NCI-H345 (cell line): ENCODE data around the gene GLI1.

Experiments
- DNase-seq: peaks from one replicate; lab custom pipeline; 2025; lab: John Stamatoyannopoulos, UW

GLI1 gene

DNA sequence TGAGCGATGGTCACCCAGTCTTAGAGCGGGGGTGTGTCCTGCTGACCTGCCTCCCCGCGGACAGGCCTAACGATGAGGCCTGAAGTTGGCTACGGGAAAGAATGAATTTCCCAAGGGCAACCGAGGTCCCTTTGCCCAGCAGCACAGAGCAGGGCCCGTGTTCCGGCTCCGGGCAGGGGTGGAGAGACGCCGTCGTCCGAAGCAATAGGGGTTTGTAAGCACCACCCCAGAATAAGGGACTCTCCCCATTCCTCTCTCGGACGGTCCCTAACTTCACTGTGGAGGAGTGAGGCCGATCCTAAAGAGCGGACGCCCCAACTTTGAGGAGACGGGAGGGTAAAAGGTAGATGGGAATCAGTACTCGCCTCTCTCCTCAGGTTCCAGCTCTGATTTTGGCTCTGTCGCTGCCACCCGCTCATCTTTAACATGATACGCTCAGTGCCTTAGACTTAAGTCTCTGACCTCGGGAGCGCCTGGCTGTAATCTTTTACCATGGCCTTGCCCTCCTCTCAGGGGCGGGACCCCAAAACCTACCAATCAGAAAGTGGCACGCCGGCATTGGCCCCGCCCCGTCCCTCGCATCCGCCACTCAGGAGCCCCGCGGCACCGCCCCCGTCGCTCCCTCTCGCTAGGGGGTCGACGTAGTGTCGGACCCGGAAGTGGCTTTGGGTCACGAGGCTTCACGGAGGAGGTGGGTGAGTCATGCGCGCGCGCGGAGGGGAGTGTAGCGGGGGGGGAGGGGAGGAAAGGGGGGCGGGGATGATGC is 60.7 kb downstream of the GLI1 start, which contains the start of gene DDIT3:
TSS of gene DDIT3 (minus strand) at position 462 of the 766 bp plus-strand sequence. CDS start 3,108 bp downstream, outside the sequence.
- peak; percentile 99 for DNase-seq

DNA sequence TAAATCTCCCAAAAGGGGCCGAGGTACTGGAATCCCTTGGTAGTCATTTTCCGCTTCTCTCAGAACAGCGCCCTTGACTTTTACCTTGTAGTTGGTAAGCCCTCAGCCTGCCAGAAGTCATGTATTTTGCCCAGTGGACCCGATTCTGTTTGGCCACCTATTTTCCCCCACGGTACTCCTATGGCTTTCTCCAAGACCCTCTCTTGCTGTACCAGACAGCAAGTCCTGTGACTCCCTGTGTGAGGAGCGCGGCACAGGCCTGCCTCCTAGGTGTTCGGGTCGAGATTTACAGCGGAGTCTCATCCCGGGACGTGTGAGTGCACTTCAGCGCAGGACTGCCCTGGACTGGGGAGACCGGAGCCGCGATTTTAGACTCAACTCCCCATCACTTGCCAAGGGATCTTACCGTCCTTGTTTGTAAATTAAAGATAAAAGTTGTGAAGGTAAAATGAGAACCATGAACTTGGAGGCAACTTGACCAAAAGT is 62.0 kb downstream of the GLI1 start:
- peak; percentile 21 for DNase-seq
